PC-9 (cell line): ENCODE data around the gene USP22. TPM values are rescaled to one million over a fixed set of nuclear protein-coding genes. Genes with fewer than 3 reads are reported as not detected.

ENCODE experiments used
- Bru-seq: library from RNA; stranded (reverse); fragments of 400-500 nt; gene quantifications from one replicate; lab custom pipeline; 2021; lab: Mats Ljungman, UMichigan
- BruChase-seq, 2 experiments: library from RNA; stranded (reverse); fragments of 400-500 nt; gene quantifications; one replicate each; lab custom pipeline; 2021; lab: Mats Ljungman, UMichigan
- BruUV-seq: library from RNA; stranded (reverse); fragments of 400-500 nt; replicated peaks from 2 replicates; lab custom pipeline; 2021; lab: Mats Ljungman, UMichigan
- CTCF ChIA-PET: fragments of 300-600 bp; sonication (Branson Sonifier 250); formaldehyde crosslinking; loops from one replicate; lab custom pipeline; 2022; ENCODE audit warnings: antibody characterized with exemption; lab: Charles Lee
- POLR2A ChIA-PET: fragments of 300-600 bp; sonication (Branson Sonifier 250); formaldehyde crosslinking; loops from one replicate; lab custom pipeline; 2022; ENCODE audit warnings: antibody characterized with exemption; ENCODE audit not compliant: unreplicated experiment; lab: Charles Lee
- DNase-seq, 2 experiments: peaks; one replicate each; pipeline versions ENCODE4 v3.0.0 to v3.0.0-alpha.2; 2015 to 2022; ENCODE audit warnings: mixed read lengths in 1 of 2
- H2AFZ ChIP-seq: fragments of 200-600 bp; sonication (generic); 2 replicates; pipeline ENCODE4 v1.8.1; 2017; ENCODE audit warnings: antibody characterized with exemption
- H3F3A ChIP-seq: fragments of 200-600 bp; sonication (generic); 2 replicates; pipeline ENCODE4 v1.8.1; 2017; ENCODE audit warnings: antibody characterized with exemption, mild to moderate bottlenecking, low read depth; ENCODE audit not compliant: insufficient read depth
- H3K27ac ChIP-seq: fragments of 200-600 bp; sonication (generic); 2 replicates; pipeline ENCODE4 v1.6.1; 2016; ENCODE audit warnings: mixed run types
- H3K27me3 ChIP-seq: fragments of 200-600 bp; sonication (generic); 2 replicates; pipeline ENCODE4 v1.6.1; 2016; ENCODE audit warnings: low read depth, mixed run types; ENCODE audit not compliant: insufficient read depth
- H3K36me3 ChIP-seq: fragments of 200-600 bp; sonication (generic); 2 replicates; pipeline ENCODE4 v1.6.1; 2016; ENCODE audit warnings: low read depth, mixed run types
- H3K4me1 ChIP-seq: fragments of 200-600 bp; sonication (generic); replicated peaks from 2 replicates; pipeline ENCODE4 v1.6.1; 2016; ENCODE audit warnings: mixed run types; ENCODE audit not compliant: insufficient read depth
- H3K4me2 ChIP-seq: fragments of 200-600 bp; sonication (generic); 2 replicates; pipeline ENCODE4 v1.6.1; 2017; ENCODE audit warnings: mixed run types
- H3K4me3 ChIP-seq: fragments of 200-600 bp; sonication (generic); 2 replicates; pipeline ENCODE4 v1.6.1; 2016; ENCODE audit warnings: mixed run types
- H3K79me2 ChIP-seq: fragments of 200-600 bp; sonication (generic); 2 replicates; pipeline ENCODE4 v1.6.1; 2017; ENCODE audit warnings: low read depth, mixed run types
- H3K9me2 ChIP-seq: fragments of 200-600 bp; sonication (generic); 2 replicates; pipeline ENCODE4 v1.8.1; 2017; ENCODE audit warnings: mild to moderate bottlenecking; ENCODE audit not compliant: insufficient read depth
- H3K9me3 ChIP-seq: fragments of 200-600 bp; sonication (generic); 2 replicates; pipeline ENCODE4 v1.8.1; 2016; ENCODE audit warnings: low read depth; ENCODE audit not compliant: insufficient read depth
- H4K20me1 ChIP-seq: fragments of 200-600 bp; sonication (generic); 2 replicates; pipeline ENCODE4 v1.8.1; 2017; ENCODE audit not compliant: insufficient read depth
- EZH2 ChIP-seq: fragments of 200-600 bp; sonication (generic); IDR thresholded peaks from 2 replicates; pipeline ENCODE4 v1.8.0; 2017; ENCODE audit warnings: antibody characterized with exemption, low read depth
- intact Hi-C: fragments of 100-400 bp; cut with micrococcal nuclease; formaldehyde crosslinking; loops from one replicate; pipeline ENCODE4 v1.10.0; 2022; ENCODE audit not compliant: unreplicated experiment
- long read RNA-seq: library from polyadenylated mRNA; stranded (forward); transcript quantifications from one replicate; pipeline ENCODE4 v2.0.0, GENCODE V29; 2022
- total RNA-seq: library from RNA; stranded (reverse); gene quantifications from 2 replicates; pipeline ENCODE4 v1.2.3, GENCODE V29; 2021
- TF ChIP-seq, protein P1 (sequence below): fragments of 200-600 bp; sonication (generic); conservative IDR thresholded peaks from 2 replicates; pipeline ENCODE4 v1.6.1; 2017; ENCODE audit warnings: mixed run types, antibody characterized with exemption, mild to moderate bottlenecking, moderate library complexity

USP22 gene
- total RNA-seq (291 and 296 TPM in 2 replicates), Bru-seq, nascent RNA (percentile 99 among the genes with signal in this experiment), BruChase-seq, experiment 1, labeled RNA remaining after a 2-hour chase (percentile 98 among the genes with signal in this experiment), BruChase-seq, experiment 2, labeled RNA remaining after a 6-hour chase (percentile 99 among the genes with signal in this experiment)
- long read RNA-seq, full-length matches to known transcripts, result 71 of 141 reads
- long read RNA-seq, partial matches to known transcripts, result 11 of 141 reads
- long read RNA-seq, other reads (novel, unspliced or antisense), result 59 of 141 reads

DNA sequence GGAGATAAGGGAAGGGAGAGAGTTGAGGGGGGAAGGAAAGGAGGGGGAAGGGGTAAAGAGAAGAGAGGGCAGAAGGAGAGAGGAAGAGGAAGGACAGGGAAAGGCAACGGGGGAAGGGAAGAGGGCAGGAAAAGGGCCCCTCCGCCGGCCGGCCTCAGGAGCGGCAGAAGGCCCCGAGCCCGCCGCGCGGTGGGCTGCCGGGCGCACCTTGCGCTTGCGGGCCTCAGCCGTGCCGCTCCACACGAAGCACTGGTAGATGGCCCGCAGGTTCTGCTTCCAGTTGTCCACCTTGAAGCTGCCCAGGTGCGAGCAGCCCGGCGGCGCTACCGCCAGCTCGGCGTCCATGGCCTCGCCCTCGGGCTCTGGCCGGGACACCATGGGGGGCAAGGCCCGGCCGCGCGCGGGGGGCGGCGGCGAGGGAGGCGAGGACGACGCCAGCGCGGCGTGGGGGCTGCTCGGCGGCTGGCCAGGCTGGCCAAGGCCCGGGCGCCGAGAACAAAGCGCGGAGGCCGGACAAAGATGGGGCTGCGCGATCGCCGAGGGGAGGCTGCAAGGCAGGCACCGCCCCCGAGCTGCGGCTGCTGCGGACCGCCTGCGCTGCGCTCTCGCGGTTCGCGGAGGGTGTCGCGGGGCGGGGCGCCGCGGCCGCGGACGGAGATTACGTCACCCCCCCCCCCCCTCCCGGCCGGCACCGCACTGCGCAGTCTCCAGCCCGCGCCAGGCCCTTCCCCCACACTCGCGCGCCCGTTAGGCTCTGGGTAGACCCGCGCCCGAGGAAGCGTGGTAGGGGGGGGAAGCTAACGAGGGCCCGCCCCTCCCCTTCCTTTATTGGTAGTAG, at the start of gene USP22:
Gene USP22, minus strand, starts transcription at position 554 of the 838 bp plus-strand sequence. Its CDS starts 176 bp downstream, at position 378.
- BruUV-seq, result no TSS peak
- Histone ChIP-seq H3K27ac (peak within 1 kb of the TSS; percentile 73), H3K27me3 (no peaks in the 10 kb centered on the region), H4K20me1 (peaks cover 45% of the 10 kb centered on the region), H2AFZ (peak within 1 kb of the TSS; percentile 86), H3K36me3 (peaks cover 12% of the 10 kb centered on the region), H3K4me3 (peak within 1 kb of the TSS; percentile 98), H3K9me2 (no peaks in the 10 kb centered on the region), H3F3A (peaks cover 16% of the 10 kb centered on the region; the same call in 1 of the 2 replicates), H3K4me1 (peaks cover 20% of the 10 kb centered on the region), H3K79me2 (peaks cover 50% of the 10 kb centered on the region), H3K4me2 (peak within 1 kb of the TSS; percentile 91), H3K9me3 (no peaks in the 10 kb centered on the region)
- intact Hi-C loops, result loop anchor here (1.0 to 2.0 kb wide), 3 partner anchors 84 to 244 kb away; partner anchors contain the start of genes DHRS7B and TMEM11
- TF ChIP-seq, protein P1, sequence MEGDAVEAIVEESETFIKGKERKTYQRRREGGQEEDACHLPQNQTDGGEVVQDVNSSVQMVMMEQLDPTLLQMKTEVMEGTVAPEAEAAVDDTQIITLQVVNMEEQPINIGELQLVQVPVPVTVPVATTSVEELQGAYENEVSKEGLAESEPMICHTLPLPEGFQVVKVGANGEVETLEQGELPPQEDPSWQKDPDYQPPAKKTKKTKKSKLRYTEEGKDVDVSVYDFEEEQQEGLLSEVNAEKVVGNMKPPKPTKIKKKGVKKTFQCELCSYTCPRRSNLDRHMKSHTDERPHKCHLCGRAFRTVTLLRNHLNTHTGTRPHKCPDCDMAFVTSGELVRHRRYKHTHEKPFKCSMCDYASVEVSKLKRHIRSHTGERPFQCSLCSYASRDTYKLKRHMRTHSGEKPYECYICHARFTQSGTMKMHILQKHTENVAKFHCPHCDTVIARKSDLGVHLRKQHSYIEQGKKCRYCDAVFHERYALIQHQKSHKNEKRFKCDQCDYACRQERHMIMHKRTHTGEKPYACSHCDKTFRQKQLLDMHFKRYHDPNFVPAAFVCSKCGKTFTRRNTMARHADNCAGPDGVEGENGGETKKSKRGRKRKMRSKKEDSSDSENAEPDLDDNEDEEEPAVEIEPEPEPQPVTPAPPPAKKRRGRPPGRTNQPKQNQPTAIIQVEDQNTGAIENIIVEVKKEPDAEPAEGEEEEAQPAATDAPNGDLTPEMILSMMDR, result no peak
- TF ChIP-seq EZH2, result no peak
- CTCF ChIA-PET, result interaction anchor here (0.5 to 1.6 kb wide), 8 partner anchors 9 to 1406 kb away, joined by 3 to 8 read pairs (median 4); partner anchors contain the start of gene TMEM11
- POLR2A ChIA-PET, result interaction anchor here (0.6 to 1.3 kb wide), 12 partner anchors 9 to 871 kb away, joined by 3 to 24 read pairs (median 8); no protein-coding TSS in a partner anchor
- no peak for DNase-seq

DNA sequence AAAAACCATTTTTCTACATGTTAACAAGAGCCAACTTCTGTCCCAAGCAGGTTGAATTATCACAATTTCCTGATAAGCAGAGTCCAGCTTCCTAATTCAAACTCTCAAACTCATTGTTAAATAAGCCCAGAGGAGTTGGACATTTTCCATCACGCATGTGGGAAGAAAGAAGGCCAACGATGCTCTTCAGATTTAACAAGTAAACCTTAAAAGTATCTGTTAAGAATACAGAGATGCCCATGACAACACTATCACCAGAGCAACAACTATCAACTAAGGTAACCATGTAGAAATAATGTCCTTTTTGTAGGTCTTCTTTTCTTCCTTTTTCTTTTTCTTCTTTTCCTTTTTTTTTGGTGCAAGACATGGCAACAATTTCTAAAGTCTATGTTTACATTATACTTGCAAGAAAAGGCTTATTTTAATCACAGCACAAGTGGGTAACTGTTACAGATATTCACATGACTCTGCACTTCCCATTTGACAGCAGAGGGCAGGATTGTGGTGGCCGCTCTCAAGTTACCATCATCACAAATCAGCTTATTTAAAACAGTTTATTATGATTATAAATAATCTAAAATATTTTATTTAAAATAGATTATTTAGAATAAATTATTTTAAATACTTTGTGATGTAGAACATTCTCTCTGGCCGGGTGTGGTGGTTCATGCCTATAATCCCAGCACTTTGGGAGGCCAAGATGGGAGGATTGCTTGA, 48.2 kb upstream of the USP22 start:
- Histone ChIP-seq H3K27me3 (0 out of 2 replicates have a peak, but pooled peaks cover 1% of the 10 kb centered on the region), H3K9me3 (no peaks in the 10 kb centered on the region), H4K20me1 (no peaks in the 10 kb centered on the region), H3K36me3 (no peaks in the 10 kb centered on the region), H3K4me3 (no peak overlapping the region), H3F3A (no peaks in the 10 kb centered on the region), H3K4me1 (no peaks in the 10 kb centered on the region), H3K9me2 (no peaks in the 10 kb centered on the region), H3K4me2 (no peak overlapping the region), H2AFZ (no peak overlapping the region), H3K79me2 (no peaks in the 10 kb centered on the region), H3K27ac (no peak overlapping the region)
- BruUV-seq, result no TSS peak
- TF ChIP-seq EZH2, result no peak
- TF ChIP-seq, protein P1, result no peak
- no peak for DNase-seq
- intact Hi-C loops, result loop anchor here (10.0 kb wide), 1 partner anchor 156 kb away; no protein-coding TSS in a partner anchor
- CTCF ChIA-PET, result no interaction called here
- POLR2A ChIA-PET, result no interaction called here
